HG03558 (cell line): ENCODE data around the gene HYAL1.
"Not testable (repeated sequence)": the region's sequence is repeated elsewhere in the genome, so short reads cannot be mapped to it uniquely, and the experiment has no call there.

Source experiments
- ATAC-seq: cut with Tn5 transposase; IDR thresholded peaks from one replicate; pipeline ENCODE4 v1.9.1; 2021; ENCODE audit warnings: moderate number of reproducible peaks; ENCODE audit not compliant: unreplicated experiment; ENCODE audit errors: extremely low read depth

HYAL1 gene

DNA sequence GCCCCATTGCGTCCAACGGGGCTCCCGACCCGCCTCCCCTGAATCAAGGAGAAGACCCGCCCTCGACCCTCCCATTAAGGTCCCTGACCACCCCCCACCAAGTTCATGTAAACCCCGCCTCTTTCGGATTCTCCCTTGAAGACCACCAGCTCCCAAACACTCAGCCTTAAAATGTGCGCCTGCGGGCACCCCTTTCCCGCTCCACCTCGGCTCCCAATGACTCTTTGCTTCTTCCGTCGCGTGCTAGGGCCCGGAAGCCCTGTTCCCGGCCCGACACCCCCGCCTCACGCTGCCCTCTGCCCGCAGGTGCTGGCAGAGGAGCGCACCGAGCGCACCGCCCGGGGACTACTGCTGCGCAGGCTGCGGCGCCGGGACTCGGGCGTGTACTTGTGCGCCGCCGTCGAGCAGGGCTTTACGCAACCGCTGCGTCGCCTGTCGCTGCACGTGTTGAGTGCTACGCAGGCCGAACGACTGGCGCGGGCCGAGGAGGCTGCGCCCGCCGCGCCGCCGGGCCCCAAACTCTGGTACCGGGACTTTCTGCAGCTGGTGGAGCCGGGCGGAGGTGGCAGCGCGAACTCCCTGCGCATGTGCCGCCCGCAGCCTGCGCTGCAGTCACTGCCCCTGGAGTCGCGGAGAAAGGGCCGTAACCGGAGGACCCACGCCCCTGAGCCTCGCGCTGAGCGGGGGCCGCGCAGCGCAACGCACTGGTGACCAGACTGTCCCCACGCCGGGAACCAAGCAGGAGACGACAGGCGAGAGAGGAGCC lies 27.2 kb downstream of the HYAL1 start:
- ATAC-seq = no peak

DNA sequence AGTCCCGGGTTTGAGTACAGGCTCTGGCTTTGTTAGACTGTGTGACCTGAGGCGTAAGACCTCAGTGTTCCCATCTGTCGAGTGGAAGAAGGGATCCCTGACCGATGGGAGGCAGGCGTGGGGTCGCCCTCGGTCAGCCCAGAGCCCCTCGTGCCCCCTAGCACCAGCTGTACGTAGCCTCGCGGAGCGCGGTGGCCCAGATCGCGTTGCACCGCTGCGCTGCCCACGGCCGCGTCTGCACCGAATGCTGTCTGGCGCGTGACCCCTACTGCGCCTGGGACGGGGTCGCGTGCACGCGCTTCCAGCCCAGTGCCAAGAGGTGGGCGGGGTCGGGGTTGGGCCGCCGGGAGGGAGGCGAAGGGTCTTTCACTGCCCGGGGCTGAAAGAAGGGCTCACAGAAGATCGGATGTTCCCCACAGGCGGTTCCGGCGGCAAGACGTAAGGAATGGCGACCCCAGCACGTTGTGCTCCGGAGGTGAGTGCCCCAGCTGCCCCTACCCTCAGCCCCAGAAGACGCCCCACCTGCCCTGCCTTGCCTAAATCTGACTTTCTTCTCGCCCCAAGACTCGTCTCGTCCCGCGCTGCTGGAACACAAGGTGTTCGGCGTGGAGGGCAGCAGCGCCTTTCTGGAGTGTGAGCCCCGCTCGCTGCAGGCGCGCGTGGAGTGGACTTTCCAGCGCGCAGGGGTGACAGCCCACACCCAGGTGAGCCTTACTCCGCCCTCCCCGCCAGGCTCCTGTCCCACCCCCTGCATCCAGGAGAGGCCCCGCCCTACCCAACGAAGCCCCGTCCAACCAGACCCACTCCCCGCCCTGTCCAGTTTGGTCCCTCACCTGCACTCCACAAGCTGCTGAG lies 28.0 kb downstream of the HYAL1 start:
- no peak for ATAC-seq

- ATAC-seq = no peak
These were observed 28.8 kb downstream of the HYAL1 start for GRCh38 chr3:50274371-50275104.

- ATAC-seq = no peak
These were observed 29.7 kb downstream of the HYAL1 start for GRCh38 chr3:50273689-50274065.

DNA sequence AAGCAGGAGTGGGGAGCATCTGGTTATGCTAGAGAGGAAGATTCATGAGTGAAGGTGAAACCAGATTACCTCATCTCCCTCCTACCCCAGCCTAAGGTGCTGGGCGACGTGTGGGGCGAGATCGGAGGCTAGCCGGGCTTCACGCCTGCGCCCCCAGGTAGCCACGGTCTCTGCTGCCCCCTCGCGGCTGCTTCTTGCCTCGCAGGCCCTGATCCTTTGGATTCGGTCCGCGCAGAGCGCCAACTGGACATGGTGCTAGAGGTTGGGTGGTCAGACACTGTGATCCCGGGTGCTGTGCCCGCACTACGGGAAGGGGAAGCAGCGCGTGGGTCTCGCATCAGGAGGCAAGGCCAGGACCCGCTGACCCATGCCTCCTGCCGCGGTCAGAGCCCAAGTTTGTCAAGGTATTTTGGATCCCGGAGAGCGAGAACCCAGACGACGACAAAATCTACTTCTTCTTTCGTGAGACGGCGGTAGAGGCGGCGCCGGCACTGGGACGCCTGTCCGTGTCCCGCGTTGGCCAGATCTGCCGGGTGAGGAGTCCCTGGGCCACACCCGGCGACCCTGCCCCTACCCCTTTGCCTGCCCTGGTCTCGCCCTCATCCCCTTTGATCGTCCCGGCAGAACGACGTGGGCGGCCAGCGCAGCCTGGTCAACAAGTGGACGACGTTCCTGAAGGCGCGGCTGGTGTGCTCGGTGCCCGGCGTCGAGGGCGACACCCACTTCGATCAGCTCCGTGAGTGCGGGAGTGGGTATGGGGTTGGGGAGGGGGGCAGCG lies 30.3 kb downstream of the HYAL1 start:
- peak; percentile 44 for ATAC-seq

- ATAC-seq = not testable (repeated sequence)
These were observed 30.9 kb downstream of the HYAL1 start for GRCh38 chr3:50272538-50272910.

DNA sequence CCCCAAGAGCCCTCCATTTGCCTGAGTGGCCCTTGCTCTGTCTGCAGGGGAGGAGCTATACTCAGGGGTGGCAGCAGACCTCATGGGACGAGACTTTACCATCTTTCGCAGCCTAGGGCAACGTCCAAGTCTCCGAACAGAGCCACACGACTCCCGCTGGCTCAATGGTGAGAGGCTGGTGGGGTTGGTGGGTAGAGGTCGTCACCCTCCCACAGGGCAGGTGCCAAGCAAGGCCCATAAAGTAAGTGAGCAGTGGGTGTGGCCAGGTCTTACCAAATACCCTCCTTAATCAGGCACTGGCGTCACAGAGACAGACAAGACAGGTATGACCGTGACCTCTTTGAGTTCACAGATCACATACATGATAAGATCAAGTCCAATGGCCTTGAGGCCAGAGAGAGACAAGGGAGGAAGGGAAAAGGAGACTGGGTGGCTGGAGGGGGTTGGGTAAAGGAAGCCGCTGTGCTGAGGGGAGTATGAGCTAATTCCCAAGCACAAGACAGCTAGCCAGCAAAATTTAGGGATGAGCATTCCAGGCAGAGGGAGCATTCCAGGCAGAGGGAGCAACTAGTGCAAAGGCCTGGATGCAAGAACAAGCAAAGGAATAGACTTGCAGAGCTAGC lies 31.9 kb downstream of the HYAL1 start:
- ATAC-seq = no peak

DNA sequence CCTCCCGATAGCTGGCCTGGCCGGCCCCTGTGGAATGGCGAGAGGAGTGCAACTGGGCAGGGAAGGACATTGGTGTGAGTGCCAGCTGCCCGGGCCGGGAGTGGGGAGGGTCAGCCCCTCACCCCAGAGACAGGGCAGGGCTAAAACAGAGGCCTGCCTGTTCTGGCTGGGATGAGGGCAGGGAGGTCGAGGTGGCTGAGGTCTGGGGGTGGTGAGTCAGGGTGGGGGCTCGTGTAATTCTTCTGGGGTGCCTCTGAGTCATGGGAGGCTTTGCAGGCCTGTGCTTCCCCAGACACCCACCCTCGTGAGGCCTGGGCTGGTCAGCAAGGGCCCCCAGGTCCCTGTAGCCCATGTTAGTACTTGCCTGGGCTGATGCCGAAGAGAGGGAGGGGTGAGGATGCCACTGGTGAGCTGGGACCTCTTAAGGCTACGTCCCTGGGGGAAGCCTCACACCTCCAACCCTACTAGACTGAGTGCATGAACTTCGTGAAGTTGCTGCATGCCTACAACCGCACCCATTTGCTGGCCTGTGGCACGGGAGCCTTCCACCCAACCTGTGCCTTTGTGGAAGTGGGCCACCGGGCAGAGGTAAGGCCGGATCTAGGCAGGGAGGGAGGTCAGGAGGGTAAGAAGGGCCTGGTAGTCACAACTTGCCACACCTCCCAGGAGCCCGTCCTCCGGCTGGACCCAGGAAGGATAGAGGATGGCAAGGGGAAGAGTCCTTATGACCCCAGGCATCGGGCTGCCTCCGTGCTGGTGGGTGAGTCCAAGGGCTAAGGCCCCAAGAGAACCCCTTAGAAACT lies 32.8 kb downstream of the HYAL1 start:
- no peak for ATAC-seq

DNA sequence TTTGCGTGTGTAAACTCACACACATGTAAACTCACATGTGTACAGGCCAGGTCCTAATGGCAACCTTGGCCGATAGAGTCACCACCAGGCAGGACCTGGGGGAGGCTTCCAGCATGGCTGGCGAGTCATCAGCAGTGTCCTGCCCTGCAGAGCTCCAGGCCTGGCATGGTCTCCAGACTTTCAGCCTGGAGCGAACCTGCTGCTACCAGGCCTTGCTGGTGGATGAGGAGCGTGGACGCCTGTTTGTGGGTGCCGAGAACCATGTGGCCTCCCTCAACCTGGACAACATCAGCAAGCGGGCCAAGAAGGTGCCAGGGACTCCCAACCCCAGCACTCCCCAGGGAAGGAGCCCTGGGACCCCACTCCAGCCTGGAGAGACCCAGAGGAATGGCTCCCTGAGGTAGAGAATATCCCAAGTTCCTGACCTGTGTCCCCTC lies 33.4 kb downstream of the HYAL1 start:
- no peak for ATAC-seq

DNA sequence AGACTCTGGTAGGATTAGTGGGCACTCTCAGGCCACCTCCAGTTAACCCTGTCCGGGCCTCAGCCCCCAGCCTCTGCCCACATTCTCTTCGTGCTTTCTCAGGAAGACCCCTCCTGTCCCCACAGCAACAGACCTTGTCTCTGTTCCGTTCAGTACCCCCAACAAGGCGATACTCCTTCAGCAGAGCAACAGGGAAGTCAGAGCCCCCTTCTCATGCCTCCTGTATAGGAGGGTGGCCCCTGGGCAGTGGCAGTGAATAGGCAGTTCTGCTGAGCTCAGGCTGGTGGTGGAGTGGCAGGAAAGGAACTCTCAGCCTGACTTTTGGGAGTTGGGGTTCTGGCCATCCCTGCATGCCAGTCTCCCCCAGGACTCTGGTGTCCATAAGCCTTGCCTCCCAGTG lies 33.9 kb downstream of the HYAL1 start:
- no peak for ATAC-seq

- ATAC-seq = no peak
These were observed 34.5 kb downstream of the HYAL1 start, which contains the start of gene SEMA3B for GRCh38 chr3:50268703-50269451. Gene SEMA3B (plus strand): TSS chr3:50269147. CDS start chr3:50269241, 94 bp downstream.

- ATAC-seq = no peak
These were observed 35.1 kb downstream of the HYAL1 start for GRCh38 chr3:50268276-50268675.

GRCh38 chr3:50267280-50267913 lies 36.0 kb downstream of the HYAL1 start:
- no peak for ATAC-seq

DNA sequence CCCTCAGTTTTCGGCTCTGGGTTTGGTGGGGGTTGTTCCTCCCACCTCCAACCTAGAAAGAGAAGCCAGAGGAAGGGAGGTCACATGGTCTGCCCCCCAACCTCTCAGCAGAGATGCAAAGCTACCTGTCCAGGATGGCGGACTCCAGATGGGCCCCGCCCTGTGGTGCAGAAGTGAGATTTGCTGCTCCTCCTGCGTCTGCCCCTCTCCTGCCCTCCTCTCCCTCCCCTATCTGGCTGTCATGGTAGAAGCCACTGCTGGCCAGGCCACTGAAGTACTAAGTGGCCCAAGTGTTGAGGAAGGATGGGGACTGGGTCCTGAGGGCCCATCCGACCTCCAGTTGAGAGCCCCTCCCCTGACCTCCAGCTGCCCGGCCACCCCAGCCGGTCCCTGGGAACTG lies 36.5 kb downstream of the HYAL1 start:
- no peak for ATAC-seq

- ATAC-seq = no peak
These were observed 37.4 kb downstream of the HYAL1 start for GRCh38 chr3:50266017-50266416.

DNA sequence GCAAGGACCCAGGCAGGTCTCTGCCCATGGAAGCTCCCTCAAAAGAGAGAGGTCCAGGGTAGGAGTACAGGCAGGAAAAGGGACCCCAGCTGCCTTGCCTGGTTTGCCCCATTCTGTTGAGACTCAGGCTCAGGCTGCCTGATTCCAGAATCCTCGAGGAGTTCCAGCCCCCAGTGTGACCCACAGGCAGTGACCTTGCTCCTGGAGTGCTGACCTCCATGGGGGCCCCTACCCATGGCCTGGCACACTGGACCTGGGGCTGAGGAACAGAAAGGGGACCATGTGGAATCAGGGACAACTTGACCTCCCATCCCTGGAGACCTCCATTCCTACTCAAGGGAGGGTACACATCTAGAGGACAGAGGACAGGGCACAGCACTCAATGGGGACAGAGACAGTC lies 37.8 kb downstream of the HYAL1 start:
- no peak for ATAC-seq

DNA sequence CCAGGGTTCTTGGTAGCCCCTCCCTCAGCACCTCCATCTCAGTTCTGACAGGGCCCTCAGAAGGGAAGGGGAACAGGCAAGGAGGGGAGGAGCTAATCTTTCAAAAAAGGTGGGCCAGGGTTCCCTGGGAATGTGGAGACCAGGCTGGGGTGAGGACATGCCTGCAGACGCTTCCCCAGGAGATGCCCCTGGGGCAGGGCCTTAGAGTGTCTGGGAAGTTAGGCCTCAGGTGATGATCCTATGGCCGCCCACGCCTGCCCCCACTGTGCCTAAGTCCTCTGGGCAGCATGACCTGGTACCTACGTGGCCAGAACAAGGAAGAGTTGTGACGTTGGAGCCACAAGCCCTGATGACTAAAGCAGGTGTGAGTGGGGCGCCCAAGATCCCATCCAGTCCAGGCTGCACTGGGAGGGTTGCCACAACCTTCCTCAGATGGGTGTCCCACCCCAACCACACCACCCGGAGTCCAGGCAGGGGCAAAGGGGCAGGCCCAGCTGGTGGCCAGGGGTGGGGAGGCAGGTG lies 38.3 kb downstream of the HYAL1 start:
- no peak for ATAC-seq
